Measurements from ENCODE around the gene NOMO2. TPM values are rescaled to one million over a fixed set of nuclear protein-coding genes. Genes with fewer than 3 reads are reported as not detected.
A peak's percentile ranks its signal among the peaks of the same experiment; 100 is the strongest.
"Not testable (repeated sequence)": the region's sequence is repeated elsewhere in the genome, so short reads cannot be mapped to it uniquely, and the experiment has no call there.

Gene NOMO2
- total and polyA plus RNA-seq, 12 donors = 40.7 to 204 (median 104) TPM

DNA sequence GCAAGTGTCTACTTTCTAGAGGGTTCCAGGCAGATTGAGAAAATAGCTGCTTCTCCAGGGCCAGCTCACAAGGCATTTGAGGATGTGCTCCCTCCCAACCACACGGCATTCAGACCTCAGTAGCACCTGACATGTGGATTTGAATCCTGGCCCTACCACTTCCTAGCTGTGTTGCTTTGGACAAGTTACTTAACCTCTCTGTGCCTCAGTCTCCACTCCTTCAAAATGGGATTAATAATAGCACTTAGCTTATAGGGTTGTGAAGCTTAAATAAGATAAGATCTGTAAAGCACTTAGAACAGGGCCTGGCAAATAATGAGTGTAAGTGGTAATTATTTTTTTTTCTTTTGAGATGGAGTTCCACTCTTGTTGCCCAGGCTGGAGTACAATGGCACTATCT, 21.0 kb upstream of the NOMO2 start:
- H3K36me3 ChIP-seq (replicated peaks in 1 of 2) = no peaks in the 10 kb centered on the region
- TF ChIP-seq POLR2A (IDR thresholded peaks at IDR 0.05) = no peak
- TF ChIP-seq, protein P1, sequence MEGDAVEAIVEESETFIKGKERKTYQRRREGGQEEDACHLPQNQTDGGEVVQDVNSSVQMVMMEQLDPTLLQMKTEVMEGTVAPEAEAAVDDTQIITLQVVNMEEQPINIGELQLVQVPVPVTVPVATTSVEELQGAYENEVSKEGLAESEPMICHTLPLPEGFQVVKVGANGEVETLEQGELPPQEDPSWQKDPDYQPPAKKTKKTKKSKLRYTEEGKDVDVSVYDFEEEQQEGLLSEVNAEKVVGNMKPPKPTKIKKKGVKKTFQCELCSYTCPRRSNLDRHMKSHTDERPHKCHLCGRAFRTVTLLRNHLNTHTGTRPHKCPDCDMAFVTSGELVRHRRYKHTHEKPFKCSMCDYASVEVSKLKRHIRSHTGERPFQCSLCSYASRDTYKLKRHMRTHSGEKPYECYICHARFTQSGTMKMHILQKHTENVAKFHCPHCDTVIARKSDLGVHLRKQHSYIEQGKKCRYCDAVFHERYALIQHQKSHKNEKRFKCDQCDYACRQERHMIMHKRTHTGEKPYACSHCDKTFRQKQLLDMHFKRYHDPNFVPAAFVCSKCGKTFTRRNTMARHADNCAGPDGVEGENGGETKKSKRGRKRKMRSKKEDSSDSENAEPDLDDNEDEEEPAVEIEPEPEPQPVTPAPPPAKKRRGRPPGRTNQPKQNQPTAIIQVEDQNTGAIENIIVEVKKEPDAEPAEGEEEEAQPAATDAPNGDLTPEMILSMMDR (IDR thresholded peaks at IDR 0.05) = no peak
- 80 to 88% (median 85%) methylated on average over 1 of the region's 1 CpG for WGBS, 4 donors
- H3K4me1 ChIP-seq (replicated peaks in 1 of 2) = no peaks in the 10 kb centered on the region
- H3K27ac ChIP-seq = no peak overlapping the region
- intact Hi-C loops (cut with DNase I) = no loop called here
- no peaks in the 10 kb centered on the region for H3K9me3 ChIP-seq (replicated peaks in 1 of 3)
- H3K4me3 ChIP-seq = no peak overlapping the region
- no peaks in the 10 kb centered on the region for H3K27me3 ChIP-seq
- no peak for DNase-seq

DNA sequence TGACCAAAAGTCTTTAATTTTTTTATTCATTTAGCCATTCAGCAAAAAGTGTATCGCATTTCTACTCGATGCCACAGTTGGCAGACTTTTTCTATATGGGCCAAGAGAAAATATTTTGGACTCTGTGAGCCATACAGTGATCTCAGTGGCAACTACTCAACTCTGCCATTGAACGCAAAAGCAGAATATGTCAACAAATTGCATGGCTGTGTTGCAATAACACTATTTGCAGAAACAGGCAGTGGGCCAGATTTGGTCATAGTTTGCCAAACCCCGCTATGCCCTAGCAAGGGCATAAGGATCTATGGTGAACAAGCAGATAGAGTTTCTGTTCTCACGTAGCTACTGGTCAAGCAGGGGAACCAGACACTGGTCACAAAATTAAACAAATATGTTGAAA, 18.5 kb upstream of the NOMO2 start:
- H3K36me3 ChIP-seq (replicated peaks in 1 of 2); H3K9me3 ChIP-seq (replicated peaks in 1 of 3); H3K4me3 ChIP-seq; intact Hi-C loops (cut with DNase I); H3K27me3 ChIP-seq; H3K27ac ChIP-seq; H3K4me1 ChIP-seq (replicated peaks in 1 of 2): not testable (repeated sequence)
- peak in 1 of 7 donors; percentile 20 for DNase-seq
- 68 to 88% (median 77%) methylated on average over 3 of the region's 5 CpGs for WGBS, 4 donors

DNA sequence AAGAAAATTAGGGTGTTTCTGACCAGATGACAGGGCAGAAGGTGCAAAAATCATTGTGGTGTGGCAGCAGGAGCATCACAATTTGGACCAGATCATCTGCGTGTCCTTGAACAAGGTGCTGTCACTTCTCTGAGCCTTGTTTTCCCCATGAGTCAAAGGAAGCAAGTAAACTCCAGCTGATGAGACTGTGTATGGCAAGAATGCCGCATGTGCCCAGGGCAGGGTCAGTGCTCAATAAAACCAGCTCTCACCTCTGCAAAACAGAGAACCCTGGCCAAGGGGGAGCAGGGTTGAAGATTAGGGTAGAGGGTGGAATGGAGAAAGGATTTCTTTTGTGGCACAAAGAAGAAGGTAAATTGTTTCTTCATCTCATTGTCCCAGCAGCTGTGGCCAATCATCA, 17.4 kb upstream of the NOMO2 start:
- H3K27me3 ChIP-seq; DNase-seq; H3K4me3 ChIP-seq; H3K27ac ChIP-seq; intact Hi-C loops (cut with DNase I); H3K4me1 ChIP-seq (replicated peaks in 1 of 2); H3K9me3 ChIP-seq (replicated peaks in 1 of 3); H3K36me3 ChIP-seq (replicated peaks in 1 of 2): not testable (repeated sequence)
- 72 to 95% (median 93%) methylated on average over 2 of the region's 2 CpGs for WGBS, 4 donors

DNA sequence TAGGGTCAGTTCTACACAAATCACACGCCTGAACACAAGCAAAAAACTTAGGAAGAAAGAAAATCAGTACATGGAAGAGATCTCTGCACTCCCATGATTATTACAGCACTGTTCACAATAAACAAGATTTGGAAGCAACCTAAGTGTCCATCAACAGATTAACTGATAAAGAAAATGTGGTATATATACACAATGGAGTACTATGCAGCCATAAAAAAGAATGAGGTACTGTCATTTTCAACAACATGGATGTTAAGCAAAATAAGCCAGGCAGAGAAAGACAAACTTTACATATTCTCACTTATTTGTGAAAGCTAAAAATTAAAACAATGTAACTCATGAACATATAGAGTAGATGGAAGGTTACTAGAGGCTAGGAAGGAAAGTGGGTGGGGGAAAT, 16.0 kb upstream of the NOMO2 start:
- H3K27ac ChIP-seq; intact Hi-C loops (cut with DNase I); H3K36me3 ChIP-seq (replicated peaks in 1 of 2); H3K27me3 ChIP-seq; DNase-seq; H3K4me3 ChIP-seq; H3K9me3 ChIP-seq (replicated peaks in 1 of 3); H3K4me1 ChIP-seq (replicated peaks in 1 of 2): not testable (repeated sequence)
- WGBS, 4 donors = 88 to 100% (median 98%) methylated on average over 1 of the region's 1 CpG

DNA sequence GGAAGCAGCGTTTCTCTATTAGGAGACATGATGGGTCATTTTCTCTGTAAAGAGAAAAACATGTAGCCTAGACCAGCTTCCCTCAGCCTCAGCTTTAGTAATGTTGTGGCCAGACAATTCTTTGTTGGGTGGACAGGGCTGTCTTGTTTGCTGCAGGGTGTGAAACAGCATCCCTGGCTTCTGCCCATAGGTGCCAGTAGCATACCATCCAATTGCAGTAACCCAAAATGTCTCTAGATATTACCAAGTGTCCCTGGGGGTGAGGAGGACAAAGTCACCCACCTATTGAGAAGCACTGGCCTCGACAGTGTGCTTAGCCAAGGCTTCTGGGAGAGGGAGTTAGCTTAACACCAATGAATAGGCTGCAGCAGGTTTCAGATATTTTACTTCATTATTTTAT, 14.0 kb upstream of the NOMO2 start:
- H3K36me3 ChIP-seq (replicated peaks in 1 of 2); H3K4me1 ChIP-seq (replicated peaks in 1 of 2); H3K27ac ChIP-seq; DNase-seq; H3K9me3 ChIP-seq (replicated peaks in 1 of 3); H3K4me3 ChIP-seq; intact Hi-C loops (cut with DNase I); H3K27me3 ChIP-seq: not testable (repeated sequence)
- 33 to 91% (median 83%) methylated on average over 1 to 2 of the region's 2 CpGs for WGBS, 4 donors

DNA sequence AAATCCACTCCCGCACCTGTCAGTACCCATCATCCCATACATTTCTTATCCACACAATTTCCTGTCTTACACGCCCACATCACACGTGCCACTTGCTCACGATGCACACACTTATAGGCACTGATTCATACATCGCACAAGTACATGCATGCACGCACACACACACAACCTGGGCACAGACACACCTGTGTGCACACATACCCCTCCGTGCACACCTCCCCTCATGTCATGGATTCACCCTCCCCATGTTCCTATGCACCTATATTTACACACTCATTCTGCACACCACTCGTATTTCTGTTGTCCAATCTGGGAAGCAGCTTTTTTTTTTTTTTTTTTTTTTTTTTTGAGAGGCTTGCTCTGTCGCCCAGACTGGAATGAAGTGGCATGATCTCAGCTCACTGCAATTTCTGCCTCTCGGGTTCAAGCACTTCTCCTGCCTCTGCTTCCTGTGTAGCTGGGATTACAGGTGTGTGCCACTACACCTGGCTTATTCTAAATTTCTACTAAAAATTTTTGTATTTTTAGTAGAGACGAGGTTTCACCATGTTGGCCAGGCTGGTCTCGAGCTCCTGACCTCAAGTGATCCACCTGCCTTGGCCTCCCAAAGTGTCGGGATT, 13.5 kb upstream of the NOMO2 start:
- H3K27ac ChIP-seq; H3K4me1 ChIP-seq (replicated peaks in 1 of 2); H3K36me3 ChIP-seq (replicated peaks in 1 of 2); H3K9me3 ChIP-seq (replicated peaks in 1 of 3); intact Hi-C loops (cut with DNase I); H3K4me3 ChIP-seq; H3K27me3 ChIP-seq; DNase-seq: not testable (repeated sequence)
- 86 to 93% (median 90%) methylated on average over 8 to 12 of the region's 13 CpGs for WGBS, 4 donors

DNA sequence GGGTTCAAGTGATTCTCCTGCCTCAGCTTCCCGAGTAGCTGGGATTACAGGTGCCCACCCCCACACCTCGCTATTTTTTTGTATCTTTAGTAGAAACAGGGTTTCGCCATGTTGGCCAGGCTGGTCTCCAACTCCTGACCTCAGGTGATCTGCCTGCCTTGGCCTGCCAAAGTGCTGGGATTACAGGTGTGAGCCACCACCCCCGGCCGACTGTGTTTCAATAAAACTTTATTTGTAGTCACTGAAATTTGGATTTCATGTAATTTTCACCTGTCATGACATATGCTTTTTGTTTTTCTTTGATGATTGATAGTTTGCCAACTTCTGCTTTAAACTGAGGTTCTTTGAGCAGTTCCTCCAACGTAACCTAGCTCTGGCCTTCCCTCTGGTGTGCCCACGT, 12.0 kb upstream of the NOMO2 start:
- DNase-seq; H3K27ac ChIP-seq; H3K4me3 ChIP-seq; H3K4me1 ChIP-seq (replicated peaks in 1 of 2); H3K27me3 ChIP-seq; intact Hi-C loops (cut with DNase I); H3K36me3 ChIP-seq (replicated peaks in 1 of 2); H3K9me3 ChIP-seq (replicated peaks in 1 of 3): not testable (repeated sequence)
- 85 to 98% (median 91%) methylated on average over 2 to 5 of the region's 7 CpGs for WGBS, 4 donors

DNA sequence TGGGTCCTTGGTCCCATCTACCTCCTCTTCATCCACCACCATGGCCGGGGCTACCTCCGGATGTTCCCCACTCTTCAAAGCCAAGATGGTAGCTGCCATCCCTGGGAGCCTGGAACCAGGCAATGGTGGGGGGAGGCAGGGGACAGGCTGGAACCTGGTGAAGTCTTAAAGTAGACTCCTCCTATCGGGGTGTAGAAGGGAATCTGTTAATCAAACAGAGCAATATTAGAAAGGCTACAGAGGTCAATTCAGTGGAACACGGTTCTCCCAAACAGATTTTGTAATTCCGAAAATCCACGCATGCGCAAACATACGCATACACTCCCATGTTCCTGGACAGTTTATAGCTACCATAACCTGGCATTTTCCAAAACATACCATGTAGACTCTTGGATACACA, 11.1 kb upstream of the NOMO2 start:
- H3K27me3 ChIP-seq; H3K4me3 ChIP-seq; DNase-seq; H3K36me3 ChIP-seq (replicated peaks in 1 of 2); H3K27ac ChIP-seq; intact Hi-C loops (cut with DNase I); H3K4me1 ChIP-seq (replicated peaks in 1 of 2); H3K9me3 ChIP-seq (replicated peaks in 1 of 3): not testable (repeated sequence)
- WGBS, 4 donors = 89 to 93% (median 92%) methylated on average over 4 to 7 of the region's 8 CpGs; no CpG with 5 or more reads in 1 of the 4 donors

DNA sequence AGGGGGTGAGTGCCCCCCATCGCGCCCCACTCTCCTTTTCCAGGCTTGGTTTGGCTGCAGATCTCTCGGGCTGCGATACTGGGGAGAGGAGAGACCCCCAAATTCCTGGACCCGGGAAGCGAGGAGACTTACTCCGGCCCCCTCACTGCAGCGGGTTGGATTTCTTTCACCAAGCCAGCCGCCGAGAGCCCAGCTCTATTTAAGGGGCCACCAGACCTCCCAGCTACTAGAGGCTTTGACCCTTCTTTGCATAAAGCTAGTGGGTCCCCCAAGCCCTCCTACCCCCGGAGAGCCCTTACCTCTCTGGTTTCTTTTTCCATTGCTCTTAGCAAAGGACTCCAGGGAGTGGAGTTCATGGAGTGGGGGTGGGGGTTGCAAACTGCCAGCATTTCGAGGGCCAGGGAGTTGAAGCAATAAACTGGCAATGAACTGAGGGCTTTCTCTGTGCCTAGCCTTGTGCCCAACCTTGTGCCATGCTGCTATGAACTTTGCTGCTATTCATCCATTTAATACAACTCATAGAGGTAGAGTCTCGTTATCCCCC, 9.5 kb upstream of the NOMO2 start:
- peak overlapping the region in 1 of 4 donors; percentile 38 for H3K4me3 ChIP-seq
- H3K4me1 ChIP-seq (replicated peaks in 1 of 2); intact Hi-C loops (cut with DNase I); DNase-seq; H3K9me3 ChIP-seq (replicated peaks in 1 of 3); H3K27ac ChIP-seq; H3K27me3 ChIP-seq; H3K36me3 ChIP-seq (replicated peaks in 1 of 2): not testable (repeated sequence)
- whole genome bisulfite sequencing, 4 donors = 0 to 83% (median 48%) methylated on average over 1 to 8 of the region's 13 CpGs

DNA sequence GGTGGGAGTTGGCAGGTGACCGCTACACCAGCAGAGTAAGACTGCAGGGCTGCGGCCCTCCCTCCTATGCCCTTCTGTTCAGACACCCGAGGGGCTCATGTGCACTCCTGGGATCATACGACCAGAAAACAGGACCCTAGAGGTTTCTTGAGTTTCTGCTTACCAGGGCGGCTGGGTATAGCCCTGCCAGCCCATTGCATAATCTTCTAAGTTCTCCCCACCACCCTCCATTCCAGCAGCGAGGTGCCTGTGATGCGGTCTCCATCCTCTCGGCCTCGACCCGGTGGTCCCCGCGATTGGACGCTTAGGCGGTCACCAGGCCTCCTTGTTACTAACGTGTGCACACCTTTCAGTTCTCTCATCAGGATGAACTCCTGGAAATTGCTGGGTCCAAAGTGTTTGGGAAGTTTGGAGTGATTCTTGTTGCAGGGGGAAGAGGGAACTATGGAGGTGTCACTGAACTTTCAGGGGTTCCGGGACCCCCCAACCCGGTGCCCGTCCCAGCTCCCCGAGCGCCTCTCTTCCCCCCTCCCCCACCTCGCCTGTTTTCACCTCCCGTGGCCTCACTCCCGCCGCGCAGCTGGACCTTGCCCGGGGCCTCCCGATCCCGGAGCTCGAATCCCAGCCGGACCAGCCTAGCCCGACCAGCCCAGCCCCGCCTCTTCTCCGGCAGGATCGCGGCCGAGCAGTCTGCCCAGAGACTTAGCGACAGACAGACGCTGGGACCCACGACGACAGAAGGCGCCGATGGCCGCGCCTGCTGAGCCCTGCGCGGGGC, 8.8 kb upstream of the NOMO2 start:
- H3K4me1 ChIP-seq (replicated peaks in 1 of 2); H3K27ac ChIP-seq; H3K9me3 ChIP-seq (replicated peaks in 1 of 3); H3K36me3 ChIP-seq (replicated peaks in 1 of 2); H3K27me3 ChIP-seq; intact Hi-C loops (cut with DNase I): not testable (repeated sequence)
- H3K4me3 ChIP-seq = peak overlapping the region in 1 of 4 donors; percentile 32
- WGBS, 4 donors = 20 to 36% (median 30%) methylated on average over 7 to 26 of the region's 46 CpGs
- peak in 2 of 7 donors; percentile 19 to 34 for DNase-seq

Measured in adrenal gland (tissue), 12 donors.